Endothelial cell of hepatic sinusoid (primary cell): Measurements from ENCODE around the gene CACNA2D2.

Source experiments
- in situ Hi-C: cut with HindIII; loops from 2 replicates; pipeline ENCODE4 v1.10.0; 2017; ENCODE audit warnings: low sequenced_read_pairs

The CACNA2D2 gene

DNA sequence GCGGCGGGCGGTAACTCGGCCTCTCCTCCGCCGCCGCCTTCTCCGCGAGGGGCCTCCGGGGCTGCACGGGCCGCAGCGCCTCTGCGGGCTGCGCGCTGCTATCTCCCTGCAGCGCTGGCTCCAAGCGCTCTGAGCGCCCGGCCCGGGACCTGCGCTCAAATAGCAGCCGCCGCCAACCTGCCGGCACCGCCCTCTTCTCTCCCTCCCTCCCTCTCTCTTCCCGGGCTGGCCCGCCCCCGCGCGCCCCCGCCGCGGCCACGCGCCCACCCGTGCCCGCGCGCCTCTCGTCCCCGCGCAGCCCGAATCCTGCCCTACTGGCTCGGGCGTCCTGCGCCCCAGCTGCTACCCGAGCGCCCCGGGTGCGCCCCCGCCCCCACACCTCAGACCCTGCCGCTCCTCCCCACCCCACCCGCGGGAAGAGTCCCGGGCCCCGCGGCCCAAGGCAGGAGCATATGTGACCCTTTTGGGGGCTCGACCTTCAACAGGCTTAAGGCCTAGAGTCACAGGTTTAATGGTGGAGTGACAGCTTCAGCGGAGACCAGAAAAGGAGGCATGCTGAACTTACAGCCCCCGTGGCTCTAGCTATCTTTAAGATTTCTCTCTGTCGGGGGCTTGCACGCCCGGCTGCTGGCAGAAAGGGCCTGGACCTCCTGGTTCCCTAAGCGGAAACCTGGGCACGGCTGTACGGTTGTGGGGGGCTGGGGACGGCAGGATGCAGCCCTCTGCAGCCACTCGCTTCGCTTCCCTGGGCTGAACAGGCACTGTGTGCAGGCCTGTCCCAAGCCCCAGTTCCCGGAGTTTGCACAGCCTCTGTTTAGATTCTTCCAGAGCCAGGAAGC lies at the start of gene CACNA2D2:
Gene CACNA2D2, minus strand, starts transcription at position 131 of the 839 bp plus-strand sequence. CDS start 211 bp downstream, outside the sequence.
- in situ Hi-C loops = no loop called here

GRCh38 chr3:50552598-50552997 lies 49.2 kb upstream of the CACNA2D2 start:
- in situ Hi-C loops = no loop called here

GRCh38 chr3:50551681-50552435 lies 48.4 kb upstream of the CACNA2D2 start:
- in situ Hi-C loops = no loop called here

DNA sequence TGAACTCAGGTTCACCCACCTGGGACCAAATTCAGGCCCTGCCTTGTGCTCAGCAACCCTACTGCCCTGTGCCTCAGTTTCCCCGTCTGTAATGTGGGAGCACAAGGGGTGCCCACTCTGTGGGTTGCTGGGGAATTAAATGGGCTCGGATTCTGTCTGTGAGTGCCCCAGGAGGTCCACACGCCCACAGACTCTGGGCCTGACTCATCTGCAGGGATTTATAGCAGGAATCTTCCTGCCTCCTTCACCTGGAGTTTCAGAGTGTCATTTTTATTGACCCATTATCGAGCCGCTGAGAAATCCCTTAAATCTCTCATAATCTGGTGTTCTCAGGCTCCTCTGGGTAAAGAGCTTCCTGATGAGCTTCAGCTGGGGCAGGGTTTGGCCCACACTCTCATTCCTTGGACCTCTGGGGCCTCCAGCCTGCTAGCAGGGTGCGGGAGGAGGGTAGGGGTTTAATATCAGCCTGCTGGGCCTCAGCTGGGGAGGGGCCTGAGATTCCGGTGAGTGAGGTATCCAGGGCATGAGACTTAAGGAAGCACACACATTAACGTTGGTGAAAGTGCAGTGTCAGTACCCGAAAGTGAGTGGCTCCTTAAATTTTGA lies 47.7 kb upstream of the CACNA2D2 start:
- in situ Hi-C loops = no loop called here

DNA sequence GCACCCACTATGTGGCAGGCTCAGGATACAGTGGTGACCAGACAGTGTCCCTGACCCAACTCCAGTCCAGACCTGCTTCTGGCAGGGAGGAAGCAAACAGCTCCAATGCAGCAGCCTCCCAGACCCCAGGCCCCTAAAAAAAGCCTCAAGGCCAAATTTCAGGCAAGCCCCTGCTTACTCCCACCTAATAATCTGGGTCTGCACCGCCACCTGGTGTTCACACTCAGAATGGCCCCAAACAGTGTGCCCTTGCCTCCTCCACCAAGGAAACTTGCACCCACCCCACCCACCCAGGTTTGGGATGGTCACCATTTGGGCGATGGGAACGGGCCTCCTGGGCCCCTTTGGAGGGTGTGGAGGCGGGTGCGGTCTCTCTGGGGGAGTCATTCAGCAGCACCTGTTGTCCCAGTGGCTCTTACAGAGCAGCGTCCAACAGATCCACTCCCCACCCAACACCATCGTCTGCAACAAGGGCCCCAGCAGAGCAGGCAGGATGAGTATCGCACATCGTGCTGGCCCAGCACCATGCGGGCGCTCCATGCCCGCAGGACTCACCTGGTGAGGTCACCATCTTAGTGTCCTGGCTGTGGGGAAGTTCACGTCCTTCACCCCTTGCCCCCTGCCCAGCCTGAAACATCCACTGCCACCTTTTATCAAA lies 46.8 kb upstream of the CACNA2D2 start:
- in situ Hi-C loops = no loop called here

GRCh38 chr3:50549226-50549625 lies 45.8 kb upstream of the CACNA2D2 start:
- in situ Hi-C loops = no loop called here

GRCh38 chr3:50545781-50546180 lies 42.3 kb upstream of the CACNA2D2 start:
- in situ Hi-C loops = no loop called here

- in situ Hi-C loops = no loop called here
These were observed 39.0 kb upstream of the CACNA2D2 start for GRCh38 chr3:50542177-50543034.

- in situ Hi-C loops = loop anchor here (5.0 kb wide), 5 partner anchors 62 to 187 kb away; partner anchors contain the start of genes CYB561D2, MAPKAPK3 and NPRL2
These were observed 36.2 kb upstream of the CACNA2D2 start for GRCh38 chr3:50539356-50540286.

GRCh38 chr3:50537421-50538129 lies 34.1 kb upstream of the CACNA2D2 start:
- in situ Hi-C loops = loop anchor here (5.0 kb wide), 5 partner anchors 60 to 185 kb away; partner anchors contain the start of genes CYB561D2, MAPKAPK3 and NPRL2

- in situ Hi-C loops = loop anchor here (5.0 kb wide), 5 partner anchors 59 to 184 kb away; partner anchors contain the start of genes CYB561D2, MAPKAPK3 and NPRL2
These were observed 33.2 kb upstream of the CACNA2D2 start for GRCh38 chr3:50536471-50537180.

- in situ Hi-C loops = loop anchor here (5.0 kb wide), 5 partner anchors 58 to 183 kb away; partner anchors contain the start of genes CYB561D2, MAPKAPK3 and NPRL2
These were observed 31.4 kb upstream of the CACNA2D2 start for GRCh38 chr3:50534681-50535330.

- in situ Hi-C loops = no loop called here
These were observed 30.5 kb upstream of the CACNA2D2 start for GRCh38 chr3:50533807-50534461.

GRCh38 chr3:50533316-50533715 lies 29.9 kb upstream of the CACNA2D2 start:
- in situ Hi-C loops = no loop called here

DNA sequence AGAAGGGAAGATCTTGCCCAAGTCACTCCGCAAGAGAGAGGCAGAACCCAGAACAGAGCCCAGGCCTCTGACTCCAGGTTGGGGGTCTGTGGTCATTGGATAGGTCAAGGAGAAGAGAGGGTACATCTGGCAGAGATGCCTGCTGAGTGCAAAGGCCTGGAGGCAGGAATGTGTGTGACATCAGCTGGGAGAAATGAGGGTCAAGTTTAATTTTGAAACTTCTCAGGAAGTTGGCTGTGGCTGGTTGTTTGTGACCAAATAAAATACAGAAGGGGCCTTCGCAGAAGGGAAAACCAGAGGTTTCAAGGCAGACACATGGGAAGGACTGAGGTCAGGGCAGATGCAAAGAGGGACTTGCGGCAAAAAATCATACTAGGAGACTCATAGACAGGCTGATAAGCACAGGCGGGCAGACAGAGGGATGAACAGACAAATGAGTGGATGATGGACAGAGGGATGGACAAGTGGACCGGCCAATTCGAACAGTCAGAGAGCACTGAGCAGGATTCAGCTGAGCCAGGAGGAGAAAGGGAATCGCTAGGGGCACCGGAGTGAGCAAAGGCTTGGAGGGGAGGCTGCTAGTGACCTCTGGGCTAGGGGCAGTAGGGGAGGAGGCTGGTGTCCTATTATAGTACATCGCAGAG lies 28.8 kb upstream of the CACNA2D2 start:
- in situ Hi-C loops = no loop called here

DNA sequence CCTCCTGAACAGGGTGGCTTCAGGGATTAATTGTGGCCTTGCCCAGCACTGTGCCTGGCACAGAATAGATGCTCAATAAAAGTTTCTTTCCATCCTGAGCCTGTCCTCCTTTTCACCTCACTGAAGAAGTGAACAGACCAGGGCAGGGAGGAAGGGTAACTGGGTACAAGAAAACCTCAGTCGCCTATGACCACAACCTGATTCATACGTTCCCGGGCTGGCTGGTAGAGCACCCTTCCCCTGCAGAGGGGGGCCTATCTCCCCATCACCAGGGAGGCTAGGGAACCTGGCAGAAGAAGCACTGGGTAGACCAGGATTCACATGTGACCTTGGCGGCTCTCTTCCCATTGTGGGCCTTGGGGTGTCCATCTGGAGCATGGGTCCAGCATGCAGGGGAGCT lies 27.8 kb upstream of the CACNA2D2 start:
- in situ Hi-C loops = no loop called here
